ENCODE measurements around the gene TES. TPM values are rescaled to one million over a fixed set of nuclear protein-coding genes. Genes with fewer than 3 reads are reported as not detected.

TES gene
- total and polyA plus RNA-seq, 9 of the 15 experiments (the other 6 are each of a cell fraction or from before 2014, with no cell fraction given) = 20.7 to 61.6 (median 53.8) TPM

- in situ Hi-C loops (cut with MboI) = loop anchor here (5.0 kb wide), 3 partner anchors 277 to 552 kb away; no protein-coding TSS in a partner anchor
- BruUV-seq (replicated peaks) = no TSS peak
Measured at GRCh38 chr7:116259871-116260440, 49.6 kb downstream of the TES start.

GRCh38 chr7:116261904-116262303 lies 51.6 kb downstream of the TES start:
- Histone ChIP-seq H3K27ac (ENCODE audit: extremely low read depth, low read depth, low read length) (no peak overlapping the region), H3K4me1 (replicated peaks in 1 of 2; ENCODE audit: control insufficient read depth in 2 of 2, insufficient read depth in 2 of 2, low read length in 2 of 2) (no peaks in the 10 kb centered on the region), H3K36me3 (ENCODE audit: control insufficient read depth, insufficient read depth, low read length) (peaks cover 5% of the 10 kb centered on the region; the same call in 1 of the 3 replicates), H3K9me1 (ENCODE audit: control insufficient read depth, insufficient read depth, low read length) (no peaks in the 10 kb centered on the region), H2AFZ (ENCODE audit: low read depth, low read length) (no peak overlapping the region), H3K9ac (ENCODE audit: insufficient read depth in 1 of 2, low read depth in 2 of 2, low read length in 2 of 2) (no peak overlapping the region), H4K20me1 (replicated peaks; ENCODE audit: control insufficient read depth, insufficient read depth, low read length) (no peaks in the 10 kb centered on the region), H3K4me3 (no peak overlapping the region), H3K9me3 (replicated peaks; ENCODE audit: control insufficient read depth, insufficient read depth, low read depth, low read length) (no peaks in the 10 kb centered on the region), H3K4me2 (ENCODE audit: insufficient read depth, low read length) (no peak overlapping the region), H3K27me3 (ENCODE audit: control insufficient read depth in 2 of 2, insufficient read depth in 2 of 2, low read length in 2 of 2) (no peaks in the 10 kb centered on the region), H3K79me2 (ENCODE audit: control insufficient read depth, insufficient read depth, low read length) (no peaks in the 10 kb centered on the region)
- BruUV-seq (replicated peaks) = no TSS peak
- POLR2A ChIA-PET = no interaction called here
- DNase-seq (ENCODE audit: extremely low read depth in 1 of 4, low spot score in 3 of 4) (no peak), FAIRE-seq (no peak), ATAC-seq (no peak)
- whole genome bisulfite sequencing (ENCODE audit: insufficient coverage, low coverage, missing lambda C conversion rate) = 0% methylated on average over 3 of the region's 3 CpGs
- TF ChIP-seq RBFOX2 (IDR thresholded peaks at IDR 0.05; ENCODE audit: low read depth, low read length) (no peak), E2F8 (IDR thresholded peaks at IDR 0.05; ENCODE audit: low read depth, partially characterized antibody) (no peak), ZNF12 (CRISPR knock-in tag; IDR thresholded peaks at IDR 0.05) (peak; percentile 57; the same call in 1 of the 2 replicates)
- CTCF ChIA-PET (ENCODE audit: low intra/inter-chr PET ratio) = interaction anchor here (0.6 to 0.9 kb wide), 2 partner anchors 24 to 328 kb away, joined by 3 read pairs; no protein-coding TSS in a partner anchor
- intact Hi-C loops (cut with micrococcal nuclease) = no loop called here
- in situ Hi-C loops (cut with MboI) = loop anchor here (5.0 kb wide), 2 partner anchors 275 to 315 kb away; no protein-coding TSS in a partner anchor

More at GRCh38 chr7:116259871-116260440, 49.6 kb downstream of the TES start:
- no peak for FAIRE-seq
- H3K27ac ChIP-seq (ENCODE audit: extremely low read depth, low read depth, low read length) = no peak overlapping the region
- TF ChIP-seq NUFIP1 (IDR thresholded peaks at IDR 0.05; ENCODE audit: partially characterized antibody) = no peak
- TF ChIP-seq KDM2B (CRISPR knock-in tag; IDR thresholded peaks at IDR 0.05) = no peak
- TF ChIP-seq ZNF717 (CRISPR knock-in tag; IDR thresholded peaks at IDR 0.05) = no peak
- H2AFZ ChIP-seq (ENCODE audit: low read depth, low read length) = no peak overlapping the region
- intact Hi-C loops (cut with micrococcal nuclease) = loop anchor here (2.0 kb wide), 4 partner anchors 87 to 549 kb away; no protein-coding TSS in a partner anchor
- H3K4me3 ChIP-seq = no peak overlapping the region
- H3K36me3 ChIP-seq (ENCODE audit: control insufficient read depth, insufficient read depth, low read length) = peaks cover 5% of the 10 kb centered on the region; the same call in 1 of the 3 replicates
- no peaks in the 10 kb centered on the region for H3K4me1 ChIP-seq (replicated peaks in 1 of 2; ENCODE audit: control insufficient read depth in 2 of 2, insufficient read depth in 2 of 2, low read length in 2 of 2)
- no peaks in the 10 kb centered on the region for H4K20me1 ChIP-seq (replicated peaks; ENCODE audit: control insufficient read depth, insufficient read depth, low read length)
- WGBS (ENCODE audit: insufficient coverage, low coverage, missing lambda C conversion rate) = 56% methylated on average over 5 of the region's 5 CpGs
- CTCF ChIA-PET (ENCODE audit: low intra/inter-chr PET ratio) = interaction anchor here (2.7 to 4.5 kb wide), 2 partner anchors 87 to 328 kb away, joined by 14 to 97 read pairs; no protein-coding TSS in a partner anchor
- no peak overlapping the region for H3K9ac ChIP-seq (ENCODE audit: insufficient read depth in 1 of 2, low read depth in 2 of 2, low read length in 2 of 2)
- no peak for ATAC-seq
- no peaks in the 10 kb centered on the region for H3K27me3 ChIP-seq (ENCODE audit: control insufficient read depth in 2 of 2, insufficient read depth in 2 of 2, low read length in 2 of 2)
- no peak for DNase-seq (ENCODE audit: extremely low read depth in 1 of 4, low spot score in 3 of 4)
- no peak overlapping the region for H3K4me2 ChIP-seq (ENCODE audit: insufficient read depth, low read length)
- POLR2A ChIA-PET = interaction anchor here (0.7 kb wide), 1 partner anchor 266 kb away, joined by 4 read pairs; no protein-coding TSS in a partner anchor
- no peaks in the 10 kb centered on the region for H3K9me3 ChIP-seq (replicated peaks; ENCODE audit: control insufficient read depth, insufficient read depth, low read depth, low read length)
- no peaks in the 10 kb centered on the region for H3K79me2 ChIP-seq (ENCODE audit: control insufficient read depth, insufficient read depth, low read length)
- no peaks in the 10 kb centered on the region for H3K9me1 ChIP-seq (ENCODE audit: control insufficient read depth, insufficient read depth, low read length)

Measured in K562 (cell line).